Kasumi-1 (cell line): ENCODE results near the gene ABHD4.
"Not testable (repeated sequence)": the region's sequence is repeated elsewhere in the genome, so short reads cannot be mapped to it uniquely, and the experiment has no call there.

ENCODE experiments used
- DNase-seq, 2 experiments: peaks; one replicate each; lab custom pipeline; 2025; lab: John Stamatoyannopoulos, UW

The ABHD4 gene

GRCh38 chr14:22627506-22628263 lies 29.6 kb downstream of the ABHD4 start:
- DNase-seq: no peak

- DNase-seq: no peak
Measured at GRCh38 chr14:22629361-22629760, 31.3 kb downstream of the ABHD4 start.

GRCh38 chr14:22630066-22630465 lies 32.0 kb downstream of the ABHD4 start:
- no peak for DNase-seq

- no peak for DNase-seq
Measured at GRCh38 chr14:22630486-22630885, 32.4 kb downstream of the ABHD4 start.

- peak in 1 of 2 experiments; percentile 23 for DNase-seq
Measured at GRCh38 chr14:22634233-22634900, 36.3 kb downstream of the ABHD4 start.

- not testable (repeated sequence) for DNase-seq
Measured at GRCh38 chr14:22635980-22636379, 37.9 kb downstream of the ABHD4 start.

GRCh38 chr14:22640192-22640591 lies 42.1 kb downstream of the ABHD4 start:
- DNase-seq: no peak

- no peak for DNase-seq
Measured at GRCh38 chr14:22641846-22642245, 43.7 kb downstream of the ABHD4 start.

- no peak for DNase-seq
Measured at GRCh38 chr14:22644305-22644635, 46.2 kb downstream of the ABHD4 start, which contains the start of gene OR6J1. OR6J1 (minus strand) TSS chr14:22644352; CDS start chr14:22634811, 9,541 bp downstream.

- no peak for DNase-seq
Measured at GRCh38 chr14:22646570-22647254, 48.6 kb downstream of the ABHD4 start.

- no peak for DNase-seq
Measured at GRCh38 chr14:22648506-22648905, 50.4 kb downstream of the ABHD4 start.

- DNase-seq: no peak
Measured at GRCh38 chr14:22650046-22650739, 52.1 kb downstream of the ABHD4 start.

GRCh38 chr14:22650960-22651521 lies 52.9 kb downstream of the ABHD4 start:
- DNase-seq: peak in 1 of 2 experiments; percentile 9

- no peak for DNase-seq
Measured at GRCh38 chr14:22651586-22651985, 53.5 kb downstream of the ABHD4 start.

GRCh38 chr14:22653012-22653621 lies 55.0 kb downstream of the ABHD4 start:
- DNase-seq: peak; percentile 65 to 83

- no peak for DNase-seq
Measured at GRCh38 chr14:22656226-22656625, 58.1 kb downstream of the ABHD4 start.

- DNase-seq: no peak
Measured at GRCh38 chr14:22656945-22657731, 59.0 kb downstream of the ABHD4 start.

- peak; percentile 20 to 36 for DNase-seq
Measured at GRCh38 chr14:22657861-22658260, 59.8 kb downstream of the ABHD4 start.

GRCh38 chr14:22658946-22659345 lies 60.8 kb downstream of the ABHD4 start:
- DNase-seq: no peak

- DNase-seq: no peak
Measured at GRCh38 chr14:22660654-22661053, 62.6 kb downstream of the ABHD4 start.
